ENCODE measurements around the gene MBD5.
A peak's percentile ranks its signal among the peaks of the same experiment; 100 is the strongest.

The MBD5 gene

DNA sequence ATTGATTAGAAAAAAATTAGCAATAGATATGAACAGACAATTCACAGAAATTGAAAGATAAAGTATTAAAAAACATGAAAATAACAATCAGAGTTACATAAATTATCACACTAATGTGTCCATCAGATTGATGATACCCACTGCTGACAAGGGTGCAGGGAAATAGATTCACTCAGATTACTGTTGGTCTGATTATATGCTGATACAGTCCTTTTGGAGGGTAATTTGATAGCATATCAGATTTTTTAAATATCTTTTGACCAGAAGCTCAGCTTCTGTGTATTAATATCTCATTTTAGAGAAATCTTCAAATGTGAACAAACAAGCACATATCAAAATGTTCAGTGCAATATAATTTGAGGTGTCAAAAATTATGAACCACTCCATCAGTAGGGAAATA lies 465.8 kb downstream of the MBD5 start:
- DNase-seq: no peak

DNA sequence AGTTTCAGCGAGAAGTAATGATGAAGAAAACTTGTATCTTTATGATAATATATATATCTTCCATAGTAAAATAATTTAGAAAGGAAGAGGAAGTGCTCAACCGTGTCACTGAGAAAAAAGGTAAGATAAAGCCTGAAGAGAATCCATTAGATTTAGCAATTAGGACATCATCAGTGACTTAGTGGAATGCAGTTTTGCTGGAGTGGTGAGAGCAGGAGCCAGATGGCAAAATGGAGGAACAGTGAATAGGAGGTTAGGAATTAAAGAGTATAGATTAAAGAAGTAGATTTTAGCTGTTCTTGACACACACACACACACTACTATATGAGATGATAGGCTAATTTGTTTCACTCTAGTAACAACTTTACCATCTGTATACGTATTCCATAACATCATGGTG lies 466.5 kb downstream of the MBD5 start:
- DNase-seq: no peak

DNA sequence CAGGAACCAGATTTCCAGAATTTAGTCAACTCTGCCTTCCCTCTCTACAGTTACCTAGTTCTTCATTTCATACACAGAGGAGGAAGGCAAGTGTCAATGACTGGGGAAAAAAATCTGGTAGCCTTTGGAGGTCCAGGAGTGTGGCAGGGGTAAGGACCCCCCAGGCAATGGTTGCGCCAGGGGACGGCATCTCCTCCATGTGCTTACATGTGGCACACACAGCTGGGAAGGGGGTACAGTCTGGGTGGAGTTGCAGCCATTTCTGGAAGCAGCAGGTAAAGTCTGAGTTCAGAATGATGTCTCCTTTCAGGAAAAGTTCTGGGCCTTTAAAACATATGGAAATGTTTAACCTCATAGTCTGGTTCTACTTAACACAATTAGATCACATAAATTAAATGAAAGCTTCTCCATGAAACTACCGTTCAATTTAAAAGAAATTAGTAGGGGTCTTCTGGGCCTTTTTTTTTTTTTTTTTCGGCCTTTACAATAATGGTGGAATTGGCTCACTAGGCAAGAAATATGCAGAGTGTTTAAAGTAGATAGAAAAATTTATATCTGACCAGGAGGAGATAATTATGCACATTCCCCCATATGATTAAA lies 470.0 kb downstream of the MBD5 start:
- DNase-seq: no peak

DNA sequence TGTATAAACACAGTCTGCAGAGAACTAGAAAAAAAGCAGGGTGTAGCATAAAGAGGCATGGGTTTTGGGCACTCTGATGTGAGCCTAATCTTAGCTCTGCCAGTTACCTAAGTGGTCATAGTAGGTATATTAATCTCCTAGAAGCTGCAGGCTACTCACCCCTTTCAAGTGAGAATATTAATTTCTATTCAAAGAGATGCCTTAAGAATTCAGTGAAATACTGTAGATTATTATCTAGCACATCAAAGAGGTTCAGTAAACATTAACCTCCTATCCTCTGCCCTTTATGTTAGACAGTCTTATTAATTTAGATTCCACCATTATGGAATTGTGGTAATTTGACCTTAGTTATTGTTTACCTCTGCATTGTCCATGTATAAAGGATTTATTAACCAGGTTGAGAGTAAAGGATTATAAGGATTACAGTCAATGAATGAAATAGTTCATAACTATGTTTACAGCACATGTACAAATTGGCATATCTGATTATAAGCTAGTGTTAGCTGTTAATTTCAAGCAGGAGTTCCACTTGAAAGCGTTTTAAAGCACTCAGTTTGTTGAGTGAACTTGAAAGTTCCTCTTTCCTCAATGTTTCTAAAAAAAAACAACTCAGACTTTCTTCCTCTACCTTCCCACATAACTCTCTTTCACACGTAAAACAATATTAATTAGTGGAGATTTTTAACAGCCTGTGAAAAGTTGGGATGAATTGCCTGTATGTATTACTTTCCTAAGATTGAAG lies 473.1 kb downstream of the MBD5 start:
- no peak for DNase-seq

DNA sequence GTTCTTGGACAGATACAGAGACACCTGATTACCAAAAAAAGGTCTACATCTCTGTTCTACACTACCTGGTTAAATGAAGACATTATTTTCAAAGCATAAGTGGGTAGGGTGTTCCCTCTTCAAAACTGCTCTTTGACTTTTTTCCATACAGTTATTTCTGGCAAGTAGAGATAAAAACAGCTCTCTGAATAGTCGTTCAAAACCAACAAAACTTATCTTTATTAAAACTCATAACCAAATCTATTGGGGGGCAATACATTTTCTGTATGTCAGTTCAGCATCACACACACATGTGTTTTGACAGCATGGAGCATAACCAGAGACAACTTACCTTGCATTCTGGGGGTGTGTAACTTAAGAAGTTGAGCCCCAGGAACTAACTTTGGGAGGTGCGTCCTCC lies 474.7 kb downstream of the MBD5 start:
- no peak for DNase-seq

DNA sequence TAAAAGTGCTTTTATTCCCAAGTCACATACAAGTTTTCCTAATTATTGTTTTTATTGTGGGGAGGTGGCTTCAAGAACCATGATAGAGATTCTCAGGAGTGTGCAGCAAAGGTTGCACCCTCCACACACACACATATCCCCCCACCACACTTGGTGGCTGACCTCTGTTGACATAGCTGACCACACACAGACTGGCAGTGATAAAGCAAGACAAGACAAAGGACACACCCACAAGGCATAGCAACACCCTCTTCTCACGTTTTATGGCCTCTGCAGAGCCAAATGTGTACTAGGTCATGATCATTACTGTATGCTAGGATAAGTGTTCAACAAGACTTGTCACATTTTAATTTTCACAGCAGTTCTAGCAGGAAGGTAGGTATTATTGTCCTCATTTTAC lies 480.7 kb downstream of the MBD5 start:
- no peak for DNase-seq

DNA sequence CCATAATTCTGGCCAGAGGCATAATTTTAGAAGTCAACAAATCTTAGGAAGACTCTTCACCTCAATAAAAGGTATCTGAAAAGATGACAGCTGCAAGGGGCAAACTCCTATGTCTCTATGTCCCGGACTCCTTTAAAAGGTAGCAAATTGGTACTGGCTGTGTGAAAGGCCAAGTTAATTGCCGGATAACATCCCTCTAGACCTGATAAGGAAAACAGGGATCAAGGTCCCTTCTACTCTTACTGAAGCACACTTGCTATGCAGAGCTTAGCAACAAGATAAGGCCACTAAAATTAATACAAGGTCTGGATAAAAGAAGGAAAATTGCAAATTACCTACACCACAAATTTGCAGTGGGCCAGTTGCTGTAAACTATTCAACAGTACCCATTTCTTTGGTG lies 482.6 kb downstream of the MBD5 start:
- DNase-seq: no peak

DNA sequence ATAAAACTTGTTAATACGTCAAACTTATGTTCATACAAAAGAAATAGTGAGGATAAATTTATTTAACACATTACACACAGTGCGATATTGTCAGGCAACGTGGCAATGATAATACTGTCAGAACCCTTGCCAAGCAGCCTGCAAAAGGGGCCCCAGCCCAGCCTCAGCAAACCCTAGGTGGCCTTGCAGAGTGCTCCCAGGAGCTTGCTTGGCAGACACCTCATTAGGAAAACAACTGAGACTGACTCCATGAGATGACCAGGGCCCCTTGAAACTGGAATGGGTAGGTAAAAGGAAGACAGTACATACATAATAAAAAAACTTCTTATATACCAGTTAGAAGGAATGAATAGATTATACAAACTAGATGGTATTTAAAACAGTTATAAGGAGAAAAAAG lies 487.1 kb downstream of the MBD5 start:
- DNase-seq: no peak

DNA sequence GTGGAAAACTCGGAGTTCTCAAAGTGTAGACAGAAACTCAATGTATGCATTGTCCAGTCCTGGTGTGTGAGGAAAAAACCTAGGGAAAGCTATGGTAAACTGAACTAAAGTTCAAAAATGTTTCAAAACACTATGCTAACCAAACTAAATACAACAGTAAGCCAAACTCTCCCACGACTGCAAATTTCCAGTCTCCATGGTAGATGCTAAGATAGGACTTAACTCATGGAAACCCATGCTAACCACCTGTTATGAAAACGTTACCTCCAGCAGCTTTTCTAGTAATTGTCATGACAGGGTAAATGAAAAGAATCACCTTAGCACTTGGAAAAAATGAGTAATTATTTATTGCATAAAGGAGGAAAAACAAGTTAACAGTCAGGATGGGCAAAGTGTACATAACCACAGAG lies 488.0 kb downstream of the MBD5 start:
- no peak for DNase-seq

DNA sequence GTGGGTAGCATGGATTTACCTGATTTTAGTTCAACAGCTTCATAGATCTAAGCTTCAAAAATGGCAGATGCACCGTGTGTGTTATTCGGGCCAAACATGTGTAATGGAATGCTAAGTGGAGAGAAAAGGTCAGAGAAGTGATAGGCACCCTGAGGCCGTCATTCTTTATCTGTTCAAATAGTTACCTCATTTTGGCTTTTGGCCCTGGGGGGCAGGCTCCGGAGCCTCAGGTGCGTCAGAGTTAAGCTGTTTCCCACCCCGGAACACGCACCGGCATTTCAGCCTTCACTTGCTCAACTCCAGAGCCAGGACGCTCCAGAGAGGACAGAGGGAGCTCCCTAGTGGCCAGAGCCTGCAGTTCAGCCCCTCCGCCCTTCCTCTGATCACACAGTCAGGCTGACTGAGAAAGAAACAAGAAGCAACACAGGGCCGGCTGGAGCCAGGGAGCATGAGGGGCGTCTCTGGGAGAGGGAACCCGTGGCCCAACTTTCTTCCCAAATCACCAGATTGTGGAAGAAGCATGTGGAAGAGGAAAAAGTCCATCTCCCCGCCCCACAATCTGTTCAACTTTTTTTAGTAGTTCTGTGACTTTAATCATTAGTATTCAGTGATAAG lies 488.5 kb downstream of the MBD5 start:
- DNase-seq: peak; percentile 35 to 90 (median 69)

DNA sequence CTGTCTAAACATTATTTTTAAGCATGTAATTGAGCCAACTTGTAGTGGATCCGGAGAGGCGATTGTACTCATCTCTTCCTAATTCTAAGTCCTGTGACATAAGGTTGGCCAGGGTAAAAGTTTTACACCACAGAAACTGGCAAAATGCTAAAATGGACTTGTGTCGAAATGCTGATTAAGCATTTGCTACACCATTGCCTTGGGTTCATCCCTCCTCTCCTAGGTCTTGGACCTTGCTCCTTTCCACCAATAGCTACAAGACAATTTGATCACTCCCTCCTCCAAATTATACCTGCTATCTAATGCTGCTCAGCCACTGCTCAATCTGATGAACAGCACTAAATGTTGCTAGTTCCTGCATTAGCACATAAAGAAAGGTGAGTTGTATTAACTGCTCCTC lies 491.0 kb downstream of the MBD5 start:
- no peak for DNase-seq

DNA sequence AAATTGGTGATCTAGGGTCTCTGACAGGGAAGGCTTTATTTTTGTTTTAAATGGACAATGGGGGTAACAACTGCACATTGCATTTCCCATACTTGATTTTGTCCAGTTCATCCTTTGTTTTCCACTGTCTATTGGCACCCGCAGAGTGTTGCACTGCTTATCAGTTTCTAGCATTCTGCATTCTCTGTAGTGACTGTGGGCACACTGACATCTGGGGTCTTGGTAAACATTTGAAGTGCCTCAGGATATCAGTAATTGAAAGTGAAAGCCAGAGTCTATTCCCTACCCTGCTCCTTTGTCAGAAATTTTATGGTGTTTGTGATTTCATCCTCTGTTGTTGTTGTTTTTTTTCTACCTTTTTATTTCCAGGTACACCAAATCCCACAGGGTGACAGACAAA lies 491.6 kb downstream of the MBD5 start:
- no peak for DNase-seq

DNA sequence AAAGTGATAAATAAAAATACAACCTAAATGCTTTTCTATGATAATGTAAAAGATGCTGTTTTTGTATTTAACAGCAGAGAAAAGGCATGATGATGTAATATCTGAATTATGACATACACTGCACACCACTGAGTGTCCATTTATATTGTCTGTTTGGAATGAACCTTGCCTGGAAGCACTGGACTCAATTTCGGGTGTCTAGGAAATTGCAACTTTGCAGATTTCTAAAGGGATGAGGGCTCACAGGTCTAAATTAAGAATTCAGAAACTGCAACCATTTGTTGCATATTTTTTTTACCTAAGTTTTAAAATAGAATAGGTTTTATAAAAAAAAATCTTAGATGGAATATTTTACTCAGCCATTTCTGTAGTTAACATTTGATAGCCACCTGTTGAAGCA lies 492.5 kb downstream of the MBD5 start:
- DNase-seq: no peak

DNA sequence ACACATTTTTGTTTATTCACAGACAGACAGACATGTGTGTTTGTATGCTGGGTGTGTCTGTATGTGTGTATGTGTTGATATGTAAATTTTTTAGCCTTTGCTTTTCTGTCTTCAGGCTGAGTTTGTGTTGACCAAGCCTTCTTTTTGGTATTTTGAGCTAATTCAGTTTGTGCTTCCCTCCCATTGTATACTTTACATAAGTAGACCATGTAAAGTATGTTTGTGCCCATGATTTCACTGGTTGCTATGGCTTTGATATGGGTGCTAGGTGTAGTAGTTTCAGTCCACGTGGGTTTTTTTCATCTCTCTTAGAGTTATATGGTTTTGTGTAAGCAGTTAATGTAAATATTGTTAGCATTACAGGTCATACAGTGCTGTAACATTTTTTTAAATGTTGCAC lies 494.2 kb downstream of the MBD5 start:
- DNase-seq: peak in 1 of 5 experiments; percentile 44

DNA sequence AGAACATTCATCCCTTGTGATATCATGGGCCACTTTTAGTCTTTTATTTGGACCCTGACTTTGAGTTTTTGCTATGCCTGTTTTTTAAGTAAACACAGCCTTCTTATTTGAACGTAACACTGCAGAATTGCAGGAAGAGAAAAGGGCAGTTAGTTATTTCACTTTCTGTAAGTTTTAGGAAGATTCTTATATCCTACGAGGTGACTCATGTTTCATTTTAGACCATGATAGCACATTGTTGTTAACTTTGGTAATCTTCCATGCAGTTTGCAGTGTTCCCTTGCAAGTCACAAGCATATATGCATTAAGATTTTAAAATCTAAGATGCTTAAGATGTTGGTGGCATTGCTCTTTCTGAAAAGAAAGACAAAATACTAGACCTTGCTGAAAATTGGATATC lies 495.1 kb downstream of the MBD5 start:
- DNase-seq: no peak

DNA sequence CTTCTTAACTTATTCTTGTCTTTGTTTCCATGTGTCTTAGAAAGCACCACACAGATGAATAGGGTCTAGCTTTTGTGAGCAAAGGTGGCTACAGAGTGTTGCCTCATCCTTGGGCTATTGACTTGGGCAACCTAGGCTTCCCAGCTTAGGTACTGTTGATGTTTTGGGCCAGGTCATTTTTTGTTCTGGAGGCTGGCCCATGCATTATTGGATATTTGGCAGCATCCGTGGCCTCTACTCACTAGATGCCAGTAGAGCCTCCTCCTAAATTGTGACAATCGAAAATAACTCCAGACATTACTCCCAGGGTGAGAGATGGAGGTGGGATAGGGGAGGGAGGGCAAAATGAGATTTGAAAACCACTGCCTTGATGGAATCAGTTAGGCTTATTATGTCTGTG lies 496.4 kb downstream of the MBD5 start:
- no peak for DNase-seq

DNA sequence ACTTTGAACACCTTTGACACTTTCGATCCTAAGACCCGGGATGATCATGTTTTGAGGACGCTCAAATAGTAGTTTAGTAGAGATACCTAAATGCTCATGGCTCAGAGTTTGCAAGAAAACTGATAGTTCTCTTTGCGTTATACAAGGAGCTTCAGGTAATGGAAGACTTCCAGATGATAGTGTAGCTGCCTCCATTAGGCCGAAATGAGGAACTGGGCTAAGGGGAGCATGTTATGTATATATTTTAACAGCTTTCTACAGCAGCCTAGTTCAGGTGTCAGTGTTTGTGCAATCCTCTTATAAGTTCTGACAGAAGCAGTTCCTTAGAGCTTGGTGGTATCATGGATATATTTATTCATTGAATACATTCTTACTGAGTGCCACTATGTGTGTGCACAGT lies 496.9 kb downstream of the MBD5 start:
- no peak for DNase-seq

DNA sequence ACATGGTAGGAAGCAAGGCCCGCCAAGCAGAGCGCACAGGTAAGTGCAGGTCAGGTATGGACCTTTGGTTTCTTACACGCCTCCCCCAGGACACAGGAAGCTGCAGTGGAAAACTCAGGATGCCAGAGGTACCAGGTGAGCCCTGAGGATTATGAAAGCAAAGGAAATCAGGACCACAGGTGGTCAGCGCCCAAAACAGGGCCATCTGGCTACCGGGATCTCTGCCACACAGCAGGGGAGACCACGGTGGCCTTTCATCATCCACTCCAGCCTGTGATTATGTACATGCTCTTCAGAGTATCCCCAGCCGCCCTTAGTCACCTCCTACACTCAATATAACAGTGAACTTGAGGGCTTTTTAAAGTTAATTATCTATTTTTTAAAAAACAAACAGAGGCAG lies 498.1 kb downstream of the MBD5 start:
- no peak for DNase-seq

DNA sequence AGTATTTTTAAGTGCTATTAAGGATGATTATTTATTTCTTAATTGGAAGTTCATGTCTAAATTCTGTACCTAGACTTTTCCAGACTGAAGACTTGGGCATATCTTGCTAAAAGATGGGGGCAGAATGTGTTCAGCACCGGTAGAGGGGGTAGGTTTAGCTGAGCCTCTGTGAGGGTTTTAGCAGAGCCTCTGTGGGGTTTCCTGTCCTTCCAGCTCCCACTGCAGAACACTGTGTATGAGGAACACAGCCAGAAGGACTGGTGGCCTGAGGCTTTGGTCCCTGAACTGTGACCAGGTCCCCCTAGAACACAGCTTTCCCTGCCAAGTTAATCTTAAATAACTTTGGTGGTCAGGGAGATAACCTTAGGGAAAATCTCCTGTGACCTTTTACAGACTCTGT lies 500.3 kb downstream of the MBD5 start:
- DNase-seq: no peak

DNA sequence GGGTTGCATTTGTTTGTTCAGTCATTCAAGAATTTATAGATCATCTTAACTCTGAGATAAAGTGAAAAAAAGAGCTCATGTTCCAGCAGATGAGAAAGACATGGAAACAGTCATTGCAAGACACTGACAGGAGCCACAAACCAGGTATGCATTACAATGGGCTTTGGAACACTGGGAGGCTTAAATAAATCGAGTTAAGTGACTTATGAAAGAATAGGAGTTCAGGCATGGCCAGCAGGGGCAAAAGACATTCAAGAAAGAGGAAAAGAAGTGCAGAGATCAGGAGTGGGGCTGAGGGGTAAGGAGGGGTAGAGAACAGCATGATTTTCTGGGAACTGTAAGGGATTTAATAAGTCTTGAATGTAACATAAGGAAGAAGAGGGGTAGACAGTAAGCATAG lies 502.4 kb downstream of the MBD5 start:
- DNase-seq: no peak

DNA sequence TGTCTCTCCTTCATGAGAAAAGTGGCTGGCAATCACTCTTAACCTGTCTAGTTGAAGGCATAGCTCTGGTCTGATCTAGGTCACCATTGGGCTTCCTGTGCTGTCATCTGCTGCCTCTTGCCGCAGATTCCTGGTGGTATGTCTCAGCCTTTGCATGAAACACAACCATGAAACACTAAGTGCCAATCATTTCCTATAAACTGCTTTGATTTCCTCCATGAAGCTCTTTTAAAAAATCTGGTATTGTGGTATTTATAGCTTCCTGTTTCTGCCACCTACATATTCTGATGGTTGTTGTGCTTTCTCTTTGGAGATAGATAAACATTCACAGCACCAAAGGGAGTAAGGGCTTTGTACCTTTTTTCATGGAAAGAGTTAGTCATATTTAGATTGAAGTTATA lies 503.6 kb downstream of the MBD5 start:
- DNase-seq: peak in 4 of 5 experiments; percentile 22 to 93 (median 57)

DNA sequence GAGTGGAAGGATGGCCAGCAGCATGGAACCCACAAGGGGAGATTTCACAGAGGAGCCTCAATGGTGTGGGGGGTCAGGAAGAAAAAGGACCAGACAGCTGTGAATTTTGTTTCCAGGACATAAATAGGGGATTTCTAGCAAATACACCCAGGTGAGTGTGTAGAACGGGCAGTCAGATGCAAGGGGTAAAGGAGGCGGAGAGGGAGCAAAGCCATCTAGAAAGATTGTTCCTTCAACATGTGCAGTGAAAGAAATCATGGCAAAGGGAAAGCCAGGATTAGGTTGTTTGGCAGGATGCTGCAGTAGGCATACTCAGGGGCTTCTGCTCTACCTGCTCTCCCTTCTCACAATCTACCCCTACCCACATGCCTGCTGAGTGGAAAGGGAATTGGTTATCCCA lies 504.2 kb downstream of the MBD5 start:
- DNase-seq: no peak

DNA sequence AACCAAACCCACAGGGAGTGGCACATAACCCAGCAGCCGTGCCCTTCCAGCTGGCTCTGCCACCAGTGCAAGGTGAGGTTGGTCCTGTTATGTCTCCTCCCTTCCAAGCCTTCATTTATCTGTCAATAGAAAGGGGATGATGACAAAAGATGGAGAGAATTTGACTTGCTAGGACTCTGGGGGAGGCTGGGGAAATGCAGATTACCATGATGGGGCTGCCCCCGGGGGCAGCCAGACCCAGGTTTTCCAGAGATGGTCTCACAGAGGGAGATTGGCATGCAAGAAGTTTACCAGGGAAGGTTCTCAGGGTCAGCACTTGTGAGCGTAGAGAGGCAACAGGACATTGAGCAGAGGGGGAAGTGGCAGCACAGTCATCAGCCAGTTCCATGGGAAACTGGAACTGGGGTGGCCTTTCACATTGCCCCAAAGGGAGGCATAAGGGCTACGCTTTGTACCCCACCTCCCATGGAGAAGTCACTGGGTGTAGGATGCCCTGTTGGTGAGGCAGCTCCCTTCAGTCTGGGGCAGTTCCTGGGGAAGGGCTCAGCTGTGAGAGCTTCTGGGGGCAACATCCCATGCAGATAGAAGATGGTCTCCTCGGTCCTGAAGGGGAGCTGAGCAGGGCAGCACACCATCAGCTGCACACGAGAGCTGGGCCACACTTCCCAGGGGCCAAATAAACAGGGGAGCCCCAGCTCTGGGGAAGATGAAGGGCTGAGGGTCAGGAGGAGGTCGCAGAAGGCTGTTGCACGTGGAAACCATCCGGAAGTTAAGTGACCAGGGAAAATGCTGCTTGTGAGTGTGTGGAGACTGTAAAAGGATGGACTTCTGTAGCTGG lies 505.8 kb downstream of the MBD5 start:
- DNase-seq: peak in 1 of 5 experiments; percentile 61
